K562 (cell line): ENCODE data around the gene COL16A1. TPM values are rescaled to one million over a fixed set of nuclear protein-coding genes. Genes with fewer than 3 reads are reported as not detected.

Experiments
- CHD2 ChIP-seq: IDR thresholded peaks from 2 replicates; pipeline ENCODE4 v1.6.1; 2011; ENCODE audit warnings: low read depth, low read length
- CREM ChIP-seq: IDR thresholded peaks from 2 replicates; pipeline ENCODE4 v1.6.1; 2014; ENCODE audit warnings: antibody characterized with exemption, low read depth
- DMBX1 ChIP-seq: fragments of 250-450 bp; sonication (Bioruptor Pico); IDR thresholded peaks from 2 replicates; pipeline ENCODE4 v1.8.0; 2022; ENCODE audit warnings: inconsistent platforms, mild to moderate bottlenecking, moderate library complexity, borderline replicate concordance
- ETS2 ChIP-seq: IDR thresholded peaks from 2 replicates; pipeline ENCODE4 v1.6.1; 2016; ENCODE audit warnings: borderline replicate concordance, missing genetic modification characterization, mild to moderate bottlenecking, moderate library complexity, missing compliant biosample characterization; ENCODE audit not compliant: poor library complexity, severe bottlenecking
- HDAC2 ChIP-seq: fragments of 450-650 bp; IDR thresholded peaks from 2 replicates; pipeline ENCODE4 v1.6.1; 2016; ENCODE audit warnings: mild to moderate bottlenecking
- KLF10 ChIP-seq: fragments of 250-450 bp; sonication (Bioruptor Pico); IDR thresholded peaks from 2 replicates; pipeline ENCODE4 v1.6.1; 2021; ENCODE audit warnings: matching md5 sums
- MCM7 ChIP-seq, 2 experiments: fragments of 450-650 bp; IDR thresholded peaks; 2 replicates each; pipeline ENCODE4 v1.6.1; 2016 to 2018
- MTA1 ChIP-seq: fragments of 450-650 bp; IDR thresholded peaks from 2 replicates; pipeline ENCODE4 v1.6.1; 2017; ENCODE audit warnings: borderline replicate concordance
- NELFE ChIP-seq: IDR thresholded peaks from 2 replicates; pipeline ENCODE4 v1.6.1; 2011; ENCODE audit warnings: mild to moderate bottlenecking; ENCODE audit not compliant: insufficient read depth, insufficient read length
- NR2F6 ChIP-seq: fragments of 450-650 bp; formaldehyde crosslinking; IDR thresholded peaks from 2 replicates; pipeline ENCODE4 v1.4.0; 2020; ENCODE audit warnings: mild to moderate bottlenecking
- NRF1 ChIP-seq, 2 experiments: fragments of 450-650 bp; IDR thresholded peaks in 1 of 2; conservative IDR thresholded peaks in 1 of 2; 2 replicates each; pipeline ENCODE4 v1.6.1; 2014; ENCODE audit warnings: mild to moderate bottlenecking in 2 of 2
- PHF8 ChIP-seq: fragments of 200-600 bp; sonication (generic); IDR thresholded peaks from 2 replicates; pipeline ENCODE4 v1.6.1; 2012; ENCODE audit warnings: mixed run types, mild to moderate bottlenecking, inconsistent platforms, low read length, moderate library complexity, borderline replicate concordance
- PPARD ChIP-seq: fragments of 250-450 bp; sonication (Bioruptor Pico); IDR thresholded peaks from 2 replicates; pipeline ENCODE4 v1.8.0; 2022; ENCODE audit warnings: inconsistent platforms, mild to moderate bottlenecking, moderate library complexity
- PRMT5 ChIP-seq: sonication (generic); formaldehyde crosslinking; IDR thresholded peaks from 2 replicates; pipeline ENCODE4 v1.5.0; 2020; ENCODE audit warnings: missing genetic modification reagents
- PTRF ChIP-seq: fragments of 450-650 bp; IDR thresholded peaks from 2 replicates; pipeline ENCODE4 v1.6.1; 2016; ENCODE audit warnings: mild to moderate bottlenecking, missing genetic modification characterization, missing compliant biosample characterization
- XRCC3 ChIP-seq: fragments of 450-650 bp; IDR thresholded peaks from 2 replicates; pipeline ENCODE4 v1.6.1; 2017; ENCODE audit warnings: mild to moderate bottlenecking, moderate library complexity
- ZFP36 ChIP-seq: fragments of 150-350 bp; IDR thresholded peaks from 2 replicates; pipeline ENCODE4 v1.6.1; 2018; ENCODE audit warnings: low read length, low read depth; ENCODE audit not compliant: partially characterized antibody
- ZFPM2 ChIP-seq: fragments of 250-450 bp; sonication (Bioruptor Pico); IDR thresholded peaks from 2 replicates; pipeline ENCODE4 v1.5.1; 2022; ENCODE audit warnings: mild to moderate bottlenecking
- ZNF263 ChIP-seq: sonication (generic); formaldehyde crosslinking; IDR thresholded peaks from 2 replicates; pipeline ENCODE4 v1.8.0; 2022; ENCODE audit warnings: mild to moderate bottlenecking, missing genetic modification reagents, borderline replicate concordance
- ZNF282 ChIP-seq: sonication (generic); formaldehyde crosslinking; IDR thresholded peaks from 2 replicates; pipeline ENCODE4 v1.8.1; 2023; ENCODE audit warnings: missing genetic modification reagents
- ZNF551 ChIP-seq: fragments of 250-450 bp; sonication (Bioruptor Pico); IDR thresholded peaks from 2 replicates; pipeline ENCODE4 v1.5.0; 2021; ENCODE audit warnings: mild to moderate bottlenecking, moderate library complexity
- ZNF764 ChIP-seq: fragments of 250-450 bp; sonication (Bioruptor Pico); IDR thresholded peaks from 2 replicates; pipeline ENCODE4 v1.4.0; 2020; ENCODE audit warnings: low read depth, mild to moderate bottlenecking, moderate library complexity
- polyA plus RNA-seq, 8 experiments: library from polyadenylated mRNA; depleted of rRNA in 4 of 8; stranded (reverse) in 5 of 8; unstranded in 3 of 8; fragments of >200 nt; fragmentation: Nextera tagmentation in 2 of 8; fragmentation: Illumina TruSeq in 1 of 8; extraction: Ambion mirVana in 2 of 8; extraction: Trizol in 1 of 8; gene quantifications; 2 replicates each; pipeline versions ENCODE4 v1.2.1 to v1.2.3, GENCODE V29; 2011 to 2014; ENCODE audit warnings: inconsistent platforms in 1 of 8, missing spikeins in 1 of 8
- total RNA-seq, 7 experiments: library from RNA; depleted of rRNA in 6 of 7; stranded (reverse); fragments of >200 nt in 6 of 7; fragmentation: Illumina TruSeq in 2 of 7; extraction: Trizol in 2 of 7; gene quantifications; 2 replicates each; pipeline versions ENCODE4 v1.2.1 to v1.2.3, GENCODE V29; 2011 to 2021; ENCODE audit warnings: low replicate concordance in 1 of 7
- TF ChIP-seq, protein P1 (sequence below): sonication (generic); formaldehyde crosslinking; IDR thresholded peaks from 2 replicates; pipeline ENCODE4 v1.8.1; 2023; ENCODE audit warnings: mild to moderate bottlenecking, missing genetic modification reagents
- TF ChIP-seq, protein P2 (sequence below): sonication (generic); formaldehyde crosslinking; IDR thresholded peaks from 2 replicates; pipeline ENCODE4 v1.8.1; 2023; ENCODE audit warnings: mild to moderate bottlenecking, missing genetic modification reagents
- TF ChIP-seq, protein P3 (sequence below): fragments of 250-450 bp; sonication (Bioruptor Pico); IDR thresholded peaks from 2 replicates; pipeline ENCODE4 v1.9.0; 2021; ENCODE audit warnings: mild to moderate bottlenecking, inconsistent platforms

Gene COL16A1
- total and polyA plus RNA-seq, 9 of the 15 experiments (the other 6 are each of a cell fraction or from before 2014, with no cell fraction given): 0.11 to 0.60 (median 0.11) TPM; not detected in 6

DNA sequence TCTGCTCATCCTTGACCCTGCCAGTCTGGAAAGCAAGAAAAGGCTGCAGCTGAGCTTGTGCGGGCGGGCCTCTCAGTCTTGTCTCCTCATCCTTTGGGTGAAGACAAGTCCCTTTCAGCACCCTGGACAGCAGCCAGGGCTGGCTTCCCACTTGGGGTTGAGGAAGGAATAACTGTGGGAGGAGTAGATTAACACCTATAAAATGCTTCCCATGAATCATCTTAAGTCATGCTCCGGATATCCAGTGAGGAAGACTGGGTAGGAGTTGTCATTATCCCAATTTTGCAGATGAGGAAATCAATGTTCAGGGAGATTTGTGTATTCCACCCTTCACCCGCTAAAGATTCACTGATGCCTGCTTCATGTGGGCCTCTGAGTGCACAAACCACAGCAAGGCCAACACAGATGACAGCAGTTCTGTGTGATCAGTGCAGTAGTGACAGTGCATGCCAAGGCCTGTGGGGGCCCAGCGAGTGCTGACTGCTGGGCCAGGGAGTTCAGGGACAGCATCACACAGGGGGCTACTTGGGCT, 20.1 kb upstream of the COL16A1 start (continued):
- TF ChIP-seq NRF1 (conservative IDR thresholded peaks at IDR 0.05 in 1 of 2, IDR thresholded peaks at IDR 0.05 in 1 of 2) (no peak), PHF8 (no peak), KLF10 (CRISPR knock-in tag) (no peak), ETS2 (tag) (no peak), ZNF263 (CRISPR knock-in tag) (peak; percentile 69; the same call in 1 of the 2 replicates), PRMT5 (CRISPR knock-in tag) (peak; percentile 92), CHD2 (no peak), XRCC3 (no peak), PTRF (tag) (no peak), HDAC2 (peak; percentile 81), MTA1 (no peak), CREM (no peak), ZFPM2 (CRISPR knock-in tag) (no peak), ZNF282 (CRISPR knock-in tag) (no peak), NR2F6 (CRISPR knock-in tag) (no peak), NELFE (no peak), ZNF764 (CRISPR knock-in tag) (no peak), MCM7 (IDR thresholded peaks at IDR 0.05) (no peak), ZNF551 (no peak), ZFP36 (no peak), PPARD (CRISPR knock-in tag) (no peak), DMBX1 (CRISPR knock-in tag) (peak; percentile 82)
- TF ChIP-seq, protein P1, sequence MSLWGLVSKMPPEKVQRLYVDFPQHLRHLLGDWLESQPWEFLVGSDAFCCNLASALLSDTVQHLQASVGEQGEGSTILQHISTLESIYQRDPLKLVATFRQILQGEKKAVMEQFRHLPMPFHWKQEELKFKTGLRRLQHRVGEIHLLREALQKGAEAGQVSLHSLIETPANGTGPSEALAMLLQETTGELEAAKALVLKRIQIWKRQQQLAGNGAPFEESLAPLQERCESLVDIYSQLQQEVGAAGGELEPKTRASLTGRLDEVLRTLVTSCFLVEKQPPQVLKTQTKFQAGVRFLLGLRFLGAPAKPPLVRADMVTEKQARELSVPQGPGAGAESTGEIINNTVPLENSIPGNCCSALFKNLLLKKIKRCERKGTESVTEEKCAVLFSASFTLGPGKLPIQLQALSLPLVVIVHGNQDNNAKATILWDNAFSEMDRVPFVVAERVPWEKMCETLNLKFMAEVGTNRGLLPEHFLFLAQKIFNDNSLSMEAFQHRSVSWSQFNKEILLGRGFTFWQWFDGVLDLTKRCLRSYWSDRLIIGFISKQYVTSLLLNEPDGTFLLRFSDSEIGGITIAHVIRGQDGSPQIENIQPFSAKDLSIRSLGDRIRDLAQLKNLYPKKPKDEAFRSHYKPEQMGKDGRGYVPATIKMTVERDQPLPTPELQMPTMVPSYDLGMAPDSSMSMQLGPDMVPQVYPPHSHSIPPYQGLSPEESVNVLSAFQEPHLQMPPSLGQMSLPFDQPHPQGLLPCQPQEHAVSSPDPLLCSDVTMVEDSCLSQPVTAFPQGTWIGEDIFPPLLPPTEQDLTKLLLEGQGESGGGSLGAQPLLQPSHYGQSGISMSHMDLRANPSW (CRISPR knock-in tag): no peak
- TF ChIP-seq, protein P2, sequence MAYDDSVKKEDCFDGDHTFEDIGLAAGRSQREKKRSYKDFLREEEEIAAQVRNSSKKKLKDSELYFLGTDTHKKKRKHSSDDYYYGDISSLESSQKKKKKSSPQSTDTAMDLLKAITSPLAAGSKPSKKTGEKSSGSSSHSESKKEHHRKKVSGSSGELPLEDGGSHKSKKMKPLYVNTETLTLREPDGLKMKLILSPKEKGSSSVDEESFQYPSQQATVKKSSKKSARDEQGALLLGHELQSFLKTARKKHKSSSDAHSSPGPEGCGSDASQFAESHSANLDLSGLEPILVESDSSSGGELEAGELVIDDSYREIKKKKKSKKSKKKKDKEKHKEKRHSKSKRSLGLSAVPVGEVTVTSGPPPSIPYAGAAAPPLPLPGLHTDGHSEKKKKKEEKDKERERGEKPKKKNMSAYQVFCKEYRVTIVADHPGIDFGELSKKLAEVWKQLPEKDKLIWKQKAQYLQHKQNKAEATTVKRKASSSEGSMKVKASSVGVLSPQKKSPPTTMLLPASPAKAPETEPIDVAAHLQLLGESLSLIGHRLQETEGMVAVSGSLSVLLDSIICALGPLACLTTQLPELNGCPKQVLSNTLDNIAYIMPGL: 0 out of 2 replicates have a peak, but pooled peaks have one; percentile 54
- TF ChIP-seq, protein P3, sequence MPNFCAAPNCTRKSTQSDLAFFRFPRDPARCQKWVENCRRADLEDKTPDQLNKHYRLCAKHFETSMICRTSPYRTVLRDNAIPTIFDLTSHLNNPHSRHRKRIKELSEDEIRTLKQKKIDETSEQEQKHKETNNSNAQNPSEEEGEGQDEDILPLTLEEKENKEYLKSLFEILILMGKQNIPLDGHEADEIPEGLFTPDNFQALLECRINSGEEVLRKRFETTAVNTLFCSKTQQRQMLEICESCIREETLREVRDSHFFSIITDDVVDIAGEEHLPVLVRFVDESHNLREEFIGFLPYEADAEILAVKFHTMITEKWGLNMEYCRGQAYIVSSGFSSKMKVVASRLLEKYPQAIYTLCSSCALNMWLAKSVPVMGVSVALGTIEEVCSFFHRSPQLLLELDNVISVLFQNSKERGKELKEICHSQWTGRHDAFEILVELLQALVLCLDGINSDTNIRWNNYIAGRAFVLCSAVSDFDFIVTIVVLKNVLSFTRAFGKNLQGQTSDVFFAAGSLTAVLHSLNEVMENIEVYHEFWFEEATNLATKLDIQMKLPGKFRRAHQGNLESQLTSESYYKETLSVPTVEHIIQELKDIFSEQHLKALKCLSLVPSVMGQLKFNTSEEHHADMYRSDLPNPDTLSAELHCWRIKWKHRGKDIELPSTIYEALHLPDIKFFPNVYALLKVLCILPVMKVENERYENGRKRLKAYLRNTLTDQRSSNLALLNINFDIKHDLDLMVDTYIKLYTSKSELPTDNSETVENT: no peak
